H9 (cell line): Measurements from ENCODE around the gene DUSP6. TPM values are rescaled to one million over a fixed set of nuclear protein-coding genes. Genes with fewer than 3 reads are reported as not detected.

Experiments used
- DNase-seq: peaks from one replicate; pipeline ENCODE4 v3.0.0-alpha.2; 2017
- H2AFZ ChIP-seq: one replicate; pipeline ENCODE4 v1.6.1; 2013; ENCODE audit warnings: mild to moderate bottlenecking, low read length, control low read depth, moderate library complexity
- H2AK5ac ChIP-seq: 2 replicates; pipeline ENCODE4 v1.6.1; 2013; ENCODE audit warnings: low read length, control low read depth, mixed read lengths; ENCODE audit not compliant: insufficient read length
- H2BK120ac ChIP-seq: one replicate; pipeline ENCODE4 v1.6.1; 2013; ENCODE audit warnings: low read depth, mild to moderate bottlenecking, low read length, control low read depth, inconsistent platforms; ENCODE audit not compliant: poor library complexity, severe bottlenecking
- H2BK12ac ChIP-seq: 2 replicates; pipeline ENCODE4 v1.6.1; 2013; ENCODE audit warnings: low read length, control low read depth, mixed read lengths, low read depth; ENCODE audit not compliant: insufficient read length
- H2BK15ac ChIP-seq: 2 replicates; pipeline ENCODE4 v1.6.1; 2013; ENCODE audit warnings: low read depth, low read length, control low read depth
- H2BK20ac ChIP-seq: one replicate; pipeline ENCODE4 v1.6.1; 2013; ENCODE audit warnings: low read depth, mild to moderate bottlenecking, low read length, control low read depth, inconsistent platforms; ENCODE audit not compliant: poor library complexity, severe bottlenecking
- H2BK5ac ChIP-seq: 2 replicates; pipeline ENCODE4 v1.6.1; 2013; ENCODE audit warnings: low read length, control low read depth, mixed read lengths; ENCODE audit not compliant: insufficient read length
- H3K14ac ChIP-seq: 2 replicates; pipeline ENCODE4 v1.6.1; 2013; ENCODE audit warnings: low read length, control low read depth; ENCODE audit not compliant: insufficient read depth
- H3K18ac ChIP-seq: 2 replicates; pipeline ENCODE4 v1.6.1; 2013; ENCODE audit warnings: low read depth, mild to moderate bottlenecking, mixed read lengths, low read length, control low read depth; ENCODE audit not compliant: insufficient read length
- H3K23ac ChIP-seq: 2 replicates; pipeline ENCODE4 v1.6.1; 2013; ENCODE audit warnings: low read length, control low read depth, mixed read lengths, low read depth; ENCODE audit not compliant: insufficient read length
- H3K23me2 ChIP-seq: 2 replicates; pipeline ENCODE4 v1.6.1; 2013; ENCODE audit warnings: low read depth, mild to moderate bottlenecking, mixed read lengths, low read length, control low read depth; ENCODE audit not compliant: insufficient read length, poor library complexity, severe bottlenecking
- H3K27ac ChIP-seq: 2 replicates; pipeline ENCODE4 v1.5.1; 2013; ENCODE audit warnings: low read length, control low read depth, mixed read lengths, low read depth; ENCODE audit not compliant: insufficient read length
- H3K27me3 ChIP-seq: 2 replicates; pipeline ENCODE4 v1.6.1; 2013; ENCODE audit warnings: low read length, control low read depth, inconsistent platforms; ENCODE audit not compliant: insufficient read depth
- H3K4ac ChIP-seq: 2 replicates; pipeline ENCODE4 v1.6.1; 2013; ENCODE audit warnings: low read depth, mild to moderate bottlenecking, control low read depth, inconsistent platforms, low read length, moderate library complexity
- H3K4me1 ChIP-seq: 2 replicates; pipeline ENCODE4 v1.6.1; 2013; ENCODE audit warnings: low read length, control low read depth, inconsistent platforms; ENCODE audit not compliant: insufficient read depth
- H3K4me2 ChIP-seq: 2 replicates; pipeline ENCODE4 v1.6.1; 2013; ENCODE audit warnings: low read length, control low read depth, mixed read lengths; ENCODE audit not compliant: insufficient read length, insufficient read depth
- H3K56ac ChIP-seq: 2 replicates; pipeline ENCODE4 v1.6.1; 2013; ENCODE audit warnings: low read depth, mild to moderate bottlenecking, mixed read lengths, low read length, control low read depth; ENCODE audit not compliant: insufficient read length
- H3K79me1 ChIP-seq: 2 replicates; pipeline ENCODE4 v1.6.1; 2013; ENCODE audit warnings: low read depth, mild to moderate bottlenecking, moderate library complexity, low read length, control low read depth, inconsistent platforms; ENCODE audit not compliant: insufficient read depth, poor library complexity, severe bottlenecking
- H3K79me2 ChIP-seq: 2 replicates; pipeline ENCODE4 v1.6.1; 2013; ENCODE audit warnings: low read length, control low read depth, inconsistent platforms; ENCODE audit not compliant: insufficient read depth
- H3K9ac ChIP-seq: 2 replicates; pipeline ENCODE4 v1.6.1; 2013; ENCODE audit warnings: low read length, control low read depth, mixed read lengths; ENCODE audit not compliant: insufficient read length; ENCODE audit errors: extremely low read depth
- H3K9me3 ChIP-seq: one replicate; pipeline ENCODE4 v1.6.1; 2013; ENCODE audit warnings: low read depth, low read length, inconsistent platforms; ENCODE audit not compliant: control insufficient read depth
- H3T11ph ChIP-seq: one replicate; pipeline ENCODE4 v1.6.1; 2013; ENCODE audit warnings: mild to moderate bottlenecking, low read length, control low read depth, inconsistent platforms
- H4K20me1 ChIP-seq: one replicate; pipeline ENCODE4 v1.6.1; 2013; ENCODE audit not compliant: control insufficient read depth, insufficient read length, insufficient read depth
- H4K5ac ChIP-seq: 2 replicates; pipeline ENCODE4 v1.6.1; 2013; ENCODE audit warnings: low read depth, mild to moderate bottlenecking, mixed read lengths, low read length, control low read depth; ENCODE audit not compliant: insufficient read length
- H4K8ac ChIP-seq: replicated peaks from 2 replicates; pipeline ENCODE4 v1.6.1; 2013; ENCODE audit warnings: low read length, control low read depth, mixed read lengths, low read depth; ENCODE audit not compliant: insufficient read length
- H4K91ac ChIP-seq: 2 replicates; pipeline ENCODE4 v1.6.1; 2013; ENCODE audit warnings: low read depth, mild to moderate bottlenecking, moderate library complexity, mixed read lengths, low read length, control low read depth; ENCODE audit not compliant: insufficient read length
- H3K27ac Mint-ChIP-seq, 3 experiments: 2 replicates in 2 of 3; 3 replicates in 1 of 3; pipeline ENCODE4 v1.8.0; 2020 to 2021; ENCODE audit warnings: mixed read lengths in 3 of 3, mild to moderate bottlenecking in 1 of 3, moderate library complexity in 1 of 3
- H3K27me3 Mint-ChIP-seq: 2 replicates; pipeline ENCODE4 v1.8.0; 2021; ENCODE audit warnings: low read depth, mild to moderate bottlenecking, moderate library complexity, mixed read lengths
- H3K36me3 Mint-ChIP-seq, 3 experiments: 2 replicates in 2 of 3; 3 replicates in 1 of 3; pipeline ENCODE4 v1.8.0; 2020 to 2021; ENCODE audit warnings: low read depth in 3 of 3, mixed read lengths in 3 of 3; ENCODE audit not compliant: insufficient read depth in 1 of 3
- H3K4me1 Mint-ChIP-seq, 2 experiments: 2 replicates each; pipeline ENCODE4 v1.8.0; 2020; ENCODE audit warnings: mixed read lengths in 2 of 2
- H3K4me3 Mint-ChIP-seq, 2 experiments: 2 replicates in 1 of 2; 3 replicates in 1 of 2; pipeline ENCODE4 v1.8.0; 2020 to 2021; ENCODE audit warnings: mild to moderate bottlenecking in 2 of 2, mixed read lengths in 2 of 2, moderate library complexity in 1 of 2
- H3K9me3 Mint-ChIP-seq, 2 experiments: 2 replicates in 1 of 2; 3 replicates in 1 of 2; pipeline ENCODE4 v1.8.0; 2020; ENCODE audit warnings: mild to moderate bottlenecking in 2 of 2, mixed read lengths in 2 of 2, moderate library complexity in 1 of 2
- WGBS: extraction: QIAGEN DNeasy Blood & Tissue Kit; methylation state at CpG from one replicate; pipeline ENCODE4 v1.1.7; 2013; ENCODE audit warnings: missing lambda C conversion rate, low lambda C conversion rate, mixed read lengths; ENCODE audit not compliant: insufficient read length; ENCODE audit errors: extremely low coverage; 5-methylcytosine and 5-hydroxymethylcytosine counted together
- total RNA-seq: library from RNA; stranded (reverse); gene quantifications from 2 replicates; pipeline ENCODE4 v1.2.1, GENCODE V29; 2021
- TF ChIP-seq, protein P1 (sequence below): fragments of 200-600 bp; sonication (generic); conservative IDR thresholded peaks from 3 replicates; pipeline ENCODE4 v1.8.0; 2021; ENCODE audit warnings: antibody characterized with exemption, mild to moderate bottlenecking

DUSP6 gene
- total RNA-seq, 1 experiment from 2014 or later: 35.3 TPM

DNA sequence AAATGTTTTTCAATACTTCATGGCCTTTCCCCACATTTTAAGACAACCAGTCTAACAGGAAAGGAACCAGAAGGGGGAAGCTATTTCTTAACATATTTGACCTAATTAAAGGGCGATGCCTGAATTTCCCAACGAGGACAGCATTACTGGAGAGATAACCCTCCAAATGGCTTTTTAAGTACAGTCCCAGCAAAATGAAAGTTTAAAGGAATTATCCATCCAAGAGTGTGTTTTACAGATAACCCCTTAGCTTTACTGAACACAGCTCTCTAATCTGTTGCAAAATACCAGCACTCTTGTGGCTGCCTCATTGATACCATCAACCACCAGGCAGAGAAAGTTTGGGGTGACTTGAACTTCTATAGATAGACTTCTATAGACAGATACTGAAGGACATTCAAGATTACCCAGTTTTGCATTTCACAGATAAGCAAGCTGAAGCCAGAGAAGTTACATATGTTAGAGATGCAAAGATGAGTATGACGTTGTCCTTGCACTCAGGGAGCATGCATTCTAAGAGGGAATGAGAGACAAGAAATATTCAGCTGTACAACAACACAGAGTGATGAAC is 41.3 kb upstream of the DUSP6 start:
- Histone ChIP-seq H2BK15ac (no peak overlapping the region), H4K20me1 (no peaks in the 10 kb centered on the region), H3K9ac (no peak overlapping the region), H3K14ac (no peak overlapping the region), H2BK20ac (no peak overlapping the region), H4K5ac (no peak overlapping the region), H3K27me3 (no peaks in the 10 kb centered on the region), H2BK12ac (no peak overlapping the region), H2AK5ac (no peak overlapping the region), H4K91ac (no peak overlapping the region), H3T11ph (no peak overlapping the region), H3K4me1 (no peaks in the 10 kb centered on the region), H3K79me1 (no peaks in the 10 kb centered on the region), H3K9me3 (no peaks in the 10 kb centered on the region), H3K23ac (no peak overlapping the region), H2BK5ac (no peak overlapping the region), H3K18ac (no peak overlapping the region), H2AFZ (no peak overlapping the region), H2BK120ac (no peak overlapping the region), H3K27ac (no peak overlapping the region), H3K4me2 (no peak overlapping the region), H3K4ac (no peak overlapping the region), H3K79me2 (no peaks in the 10 kb centered on the region), H3K56ac (no peak overlapping the region), H3K23me2 (no peaks in the 10 kb centered on the region), H4K8ac (no peak overlapping the region)
- WGBS: no CpG with 5 or more reads among the region's 3 CpGs
- Mint-ChIP-seq H3K36me3 (peaks cover 0 to 3% (median 0%) of the 10 kb centered on the region in 3 experiments; a peak in 1 of 7 replicates), H3K9me3 (no peaks in the 10 kb centered on the region; a peak in 1 of 5 replicates), H3K4me1 (peaks cover 5 to 7% of the 10 kb centered on the region in 2 experiments), H3K27me3 (no peaks in the 10 kb centered on the region; the same call in 1 of the 2 replicates), H3K27ac (no peak overlapping the region), H3K4me3 (no peak overlapping the region)
- TF ChIP-seq, protein P1, sequence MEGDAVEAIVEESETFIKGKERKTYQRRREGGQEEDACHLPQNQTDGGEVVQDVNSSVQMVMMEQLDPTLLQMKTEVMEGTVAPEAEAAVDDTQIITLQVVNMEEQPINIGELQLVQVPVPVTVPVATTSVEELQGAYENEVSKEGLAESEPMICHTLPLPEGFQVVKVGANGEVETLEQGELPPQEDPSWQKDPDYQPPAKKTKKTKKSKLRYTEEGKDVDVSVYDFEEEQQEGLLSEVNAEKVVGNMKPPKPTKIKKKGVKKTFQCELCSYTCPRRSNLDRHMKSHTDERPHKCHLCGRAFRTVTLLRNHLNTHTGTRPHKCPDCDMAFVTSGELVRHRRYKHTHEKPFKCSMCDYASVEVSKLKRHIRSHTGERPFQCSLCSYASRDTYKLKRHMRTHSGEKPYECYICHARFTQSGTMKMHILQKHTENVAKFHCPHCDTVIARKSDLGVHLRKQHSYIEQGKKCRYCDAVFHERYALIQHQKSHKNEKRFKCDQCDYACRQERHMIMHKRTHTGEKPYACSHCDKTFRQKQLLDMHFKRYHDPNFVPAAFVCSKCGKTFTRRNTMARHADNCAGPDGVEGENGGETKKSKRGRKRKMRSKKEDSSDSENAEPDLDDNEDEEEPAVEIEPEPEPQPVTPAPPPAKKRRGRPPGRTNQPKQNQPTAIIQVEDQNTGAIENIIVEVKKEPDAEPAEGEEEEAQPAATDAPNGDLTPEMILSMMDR: no peak
- DNase-seq: no peak
